ENCODE results near the gene SZT2. TPM values are rescaled to one million over a fixed set of nuclear protein-coding genes. Genes with fewer than 3 reads are reported as not detected.

The SZT2 gene
- total RNA-seq, 1 experiment from 2014 or later, result 28.4 TPM

- H3K36me3 Mint-ChIP-seq, result peaks cover 25% of the 10 kb centered on the region
- ATAC-seq, result no peak
Measured at GRCh38 chr1:43425045-43425444, 35.3 kb downstream of the SZT2 start.

GRCh38 chr1:43426221-43426620 lies 36.5 kb downstream of the SZT2 start:
- ChIA-PET CTCF (no interaction called here), POLR2A (no interaction called here)
- Mint-ChIP-seq H3K4me1 (peaks cover 9% of the 10 kb centered on the region), H3K9me3 (no peaks in the 10 kb centered on the region), H3K4me3 (no peak overlapping the region), H3K36me3 (peaks cover 24% of the 10 kb centered on the region), H3K27ac (no peak overlapping the region), H3K27me3 (ENCODE audit: low read depth) (no peaks in the 10 kb centered on the region)
- no peak for ATAC-seq
- DNase-seq (ENCODE audit: low spot score), result no peak
- TF ChIP-seq ZBTB43 (CRISPR knock-in tag; IDR thresholded peaks at IDR 0.05), result no peak
- no peak for TF ChIP-seq EMX1 (CRISPR knock-in tag; IDR thresholded peaks at IDR 0.05)
- no peak for TF ChIP-seq ATF1 (CRISPR knock-in tag; IDR thresholded peaks at IDR 0.05)
- TF ChIP-seq SMAD3 (CRISPR knock-in tag; IDR thresholded peaks at IDR 0.05; ENCODE audit: borderline replicate concordance), result no peak
- no peak for TF ChIP-seq ZNF317 (CRISPR knock-in tag; IDR thresholded peaks at IDR 0.05; ENCODE audit: borderline replicate concordance, low read depth)
- TF ChIP-seq AFF4 (CRISPR knock-in tag; IDR thresholded peaks at IDR 0.05; ENCODE audit: borderline replicate concordance), result no peak
- TF ChIP-seq NFYB (CRISPR knock-in tag; conservative IDR thresholded peaks at IDR 0.05; ENCODE audit: low read depth), result no peak
- no peak for TF ChIP-seq ETV6 (CRISPR knock-in tag; IDR thresholded peaks at IDR 0.05)
- TF ChIP-seq USF1 (CRISPR knock-in tag; IDR thresholded peaks at IDR 0.05), result no peak
- TF ChIP-seq CREB1 (CRISPR knock-in tag; IDR thresholded peaks at IDR 0.05), result no peak

More at GRCh38 chr1:43425045-43425444, 35.3 kb downstream of the SZT2 start:
- ChIA-PET POLR2A (no interaction called here), CTCF (interaction anchor here (1.5 to 1.6 kb wide), 2 partner anchors 11 to 198 kb away, joined by 5 read pairs; no protein-coding TSS in a partner anchor)
- TF ChIP-seq NFYB (CRISPR knock-in tag; conservative IDR thresholded peaks at IDR 0.05; ENCODE audit: low read depth) (no peak), TEAD4 (CRISPR knock-in tag; IDR thresholded peaks at IDR 0.05) (no peak), OVOL2 (CRISPR knock-in tag; IDR thresholded peaks at IDR 0.05; ENCODE audit: borderline replicate concordance) (no peak), ZNF396 (CRISPR knock-in tag; IDR thresholded peaks at IDR 0.05; ENCODE audit: borderline replicate concordance) (no peak), ZNF232 (CRISPR knock-in tag; IDR thresholded peaks at IDR 0.05) (no peak), SP1 (CRISPR knock-in tag; conservative IDR thresholded peaks at IDR 0.05) (no peak), IRF2 (CRISPR knock-in tag; IDR thresholded peaks at IDR 0.05; ENCODE audit: borderline replicate concordance, low read depth) (no peak), SMAD3 (CRISPR knock-in tag; IDR thresholded peaks at IDR 0.05; ENCODE audit: borderline replicate concordance) (no peak), TP53 (CRISPR knock-in tag; IDR thresholded peaks at IDR 0.05) (no peak), NR1H2 (CRISPR knock-in tag; IDR thresholded peaks at IDR 0.05) (no peak), FOXK1 (CRISPR knock-in tag; IDR thresholded peaks at IDR 0.05) (no peak)
- H3K27me3 Mint-ChIP-seq (ENCODE audit: low read depth), result no peaks in the 10 kb centered on the region
- no peak overlapping the region for H3K27ac Mint-ChIP-seq
- H3K4me3 Mint-ChIP-seq, result no peak overlapping the region
- no peaks in the 10 kb centered on the region for H3K9me3 Mint-ChIP-seq
- no peak for DNase-seq (ENCODE audit: low spot score)
- H3K4me1 Mint-ChIP-seq, result peaks cover 9% of the 10 kb centered on the region

GRCh38 chr1:43427524-43427923 lies 37.8 kb downstream of the SZT2 start:
- no peak overlapping the region for H3K27ac Mint-ChIP-seq
- CTCF ChIA-PET, result no interaction called here
- H3K9me3 Mint-ChIP-seq, result no peaks in the 10 kb centered on the region
- H3K27me3 Mint-ChIP-seq (ENCODE audit: low read depth), result no peaks in the 10 kb centered on the region
- ATAC-seq, result no peak
- H3K4me3 Mint-ChIP-seq, result no peak overlapping the region
- DNase-seq (ENCODE audit: low spot score), result no peak
- peaks cover 32% of the 10 kb centered on the region for H3K36me3 Mint-ChIP-seq
- H3K4me1 Mint-ChIP-seq, result peaks cover 3% of the 10 kb centered on the region; the same call in 1 of the 2 replicates
- TF ChIP-seq ZBTB43 (CRISPR knock-in tag; IDR thresholded peaks at IDR 0.05) (no peak), CBFB (CRISPR knock-in tag; IDR thresholded peaks at IDR 0.05; ENCODE audit: low read depth) (no peak), FOXJ3 (CRISPR knock-in tag; IDR thresholded peaks at IDR 0.05; ENCODE audit: borderline replicate concordance) (no peak), ATF2 (CRISPR knock-in tag; IDR thresholded peaks at IDR 0.05; ENCODE audit: borderline replicate concordance, low read depth) (no peak)
- POLR2A ChIA-PET, result no interaction called here

Data from WTC11 (cell line).